OCI-LY1 (cell line): ENCODE data around the gene ST6GALNAC5.

Experiments used
- H2AFZ ChIP-seq: fragments of 200-600 bp; sonication (generic), shearing (Covaris generic); 2 replicates; pipeline ENCODE4 v1.6.0; 2014; ENCODE audit warnings: antibody characterized with exemption, mild to moderate bottlenecking, low read length
- H3F3A ChIP-seq: fragments of 200-600 bp; sonication (generic), shearing (Covaris generic); 2 replicates; pipeline ENCODE4 v1.6.0; 2014; ENCODE audit warnings: mild to moderate bottlenecking, antibody characterized with exemption, low read length, moderate library complexity; ENCODE audit not compliant: insufficient read depth
- H3K27ac ChIP-seq: fragments of 200-600 bp; sonication (generic); 2 replicates; pipeline ENCODE4 v1.5.1; 2014; ENCODE audit warnings: low read length, mixed run types, mild to moderate bottlenecking, low read depth; ENCODE audit not compliant: poor library complexity, severe bottlenecking
- H3K27me3 ChIP-seq: fragments of 200-600 bp; sonication (generic); 2 replicates; pipeline ENCODE4 v1.6.0; 2014; ENCODE audit warnings: antibody characterized with exemption, mild to moderate bottlenecking, low read length, moderate library complexity; ENCODE audit not compliant: insufficient read depth
- H3K36me3 ChIP-seq: fragments of 200-600 bp; sonication (generic); 2 replicates; pipeline ENCODE4 v1.6.1; 2014; ENCODE audit warnings: mild to moderate bottlenecking, antibody characterized with exemption, low read length, moderate library complexity, mixed read lengths; ENCODE audit not compliant: insufficient read depth
- H3K4me1 ChIP-seq: fragments of 200-600 bp; sonication (generic); 2 replicates; pipeline ENCODE4 v1.5.1; 2014; ENCODE audit warnings: mild to moderate bottlenecking, low read length, moderate library complexity; ENCODE audit not compliant: insufficient read depth, severe bottlenecking
- H3K4me2 ChIP-seq: fragments of 200-600 bp; sonication (generic), shearing (Covaris generic); 2 replicates; pipeline ENCODE4 v1.6.1; 2014; ENCODE audit warnings: low read length
- H3K4me3 ChIP-seq: fragments of 200-600 bp; sonication (generic); 2 replicates; pipeline ENCODE4 v1.5.1; 2014; ENCODE audit warnings: low read length, low read depth, mild to moderate bottlenecking, mixed read lengths; ENCODE audit not compliant: poor library complexity, severe bottlenecking
- H3K79me2 ChIP-seq: fragments of 200-600 bp; shearing (Covaris generic); 2 replicates; pipeline ENCODE4 v1.6.1; 2016; ENCODE audit warnings: mixed run types, low read length, mixed read lengths; ENCODE audit not compliant: insufficient read depth
- H3K9ac ChIP-seq: fragments of 200-600 bp; sonication (generic), shearing (Covaris generic); 2 replicates; pipeline ENCODE4 v1.6.1; 2014; ENCODE audit warnings: mild to moderate bottlenecking, low read length, mixed read lengths
- H3K9me2 ChIP-seq: fragments of 200-600 bp; sonication (generic), shearing (Covaris generic); 2 replicates; pipeline ENCODE4 v1.6.1; 2014; ENCODE audit warnings: low read depth, mild to moderate bottlenecking, low read length, mixed read lengths
- H3K9me3 ChIP-seq: fragments of 200-600 bp; shearing (Covaris generic); 2 replicates; pipeline ENCODE4 v1.6.1; 2014; ENCODE audit warnings: low read length, mixed read lengths
- H4K20me1 ChIP-seq: fragments of 200-600 bp; sonication (generic), shearing (Covaris generic); 2 replicates; pipeline ENCODE4 v1.6.0; 2016; ENCODE audit warnings: mild to moderate bottlenecking, low read length; ENCODE audit not compliant: insufficient read depth
- CTCF ChIP-seq: fragments of 200-600 bp; sonication (generic), shearing (Covaris generic); IDR thresholded peaks from 2 replicates; pipeline ENCODE4 v1.5.1; 2017; ENCODE audit warnings: mild to moderate bottlenecking, antibody characterized with exemption, low read length, moderate library complexity, mixed read lengths
- EZH2 ChIP-seq: fragments of 200-600 bp; sonication (generic), shearing (Covaris generic); IDR thresholded peaks from 2 replicates; pipeline ENCODE4 v1.8.0; 2017; ENCODE audit warnings: borderline replicate concordance, mixed run types, mild to moderate bottlenecking, antibody characterized with exemption, low read length, moderate library complexity, mixed read lengths

ST6GALNAC5 gene

GRCh38 chr1:76892675-76893074 is 25.4 kb downstream of the ST6GALNAC5 start:
- H3K9me3 ChIP-seq: no peaks in the 10 kb centered on the region
- H3K36me3 ChIP-seq: no peaks in the 10 kb centered on the region
- no peaks in the 10 kb centered on the region for H4K20me1 ChIP-seq
- H3K4me3 ChIP-seq: no peak overlapping the region
- no peak overlapping the region for H3K9ac ChIP-seq
- no peak overlapping the region for H3K4me2 ChIP-seq
- no peaks in the 10 kb centered on the region for H3K9me2 ChIP-seq
- no peak overlapping the region for H2AFZ ChIP-seq
- H3K27ac ChIP-seq: no peak overlapping the region
- H3F3A ChIP-seq: no peaks in the 10 kb centered on the region
- TF ChIP-seq EZH2 (no peak), CTCF (no peak)
- no peaks in the 10 kb centered on the region for H3K79me2 ChIP-seq
- H3K27me3 ChIP-seq: no peaks in the 10 kb centered on the region
- no peaks in the 10 kb centered on the region for H3K4me1 ChIP-seq

DNA sequence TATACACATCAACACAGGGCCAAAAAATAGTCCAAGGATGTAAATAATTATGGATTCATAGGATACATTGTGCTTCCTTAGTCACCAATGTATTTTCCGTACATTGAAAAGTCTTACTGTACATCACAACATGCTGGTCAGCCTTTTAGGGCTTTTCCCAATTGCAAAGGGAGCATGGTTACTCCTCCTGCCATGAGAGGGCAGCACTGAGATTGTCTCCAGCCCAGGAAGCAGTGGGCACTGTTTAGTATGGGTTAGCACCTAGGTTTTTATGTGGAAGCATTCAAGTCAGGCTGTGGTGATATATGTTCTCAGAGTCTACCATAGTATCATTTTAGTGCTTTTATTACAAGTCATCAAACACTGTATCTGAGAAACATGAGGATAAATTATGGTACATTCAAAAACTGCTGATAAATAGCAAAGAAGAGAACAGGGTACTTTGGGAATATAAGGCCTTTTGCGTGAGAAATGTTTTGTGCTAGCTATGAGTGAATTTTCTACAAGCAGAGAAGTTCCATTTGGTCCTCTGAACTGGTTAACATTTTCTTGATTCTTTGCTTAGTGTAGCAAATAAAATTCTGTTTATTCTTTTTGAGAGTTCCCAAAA is 34.0 kb downstream of the ST6GALNAC5 start:
- no peaks in the 10 kb centered on the region for H3K79me2 ChIP-seq

DNA sequence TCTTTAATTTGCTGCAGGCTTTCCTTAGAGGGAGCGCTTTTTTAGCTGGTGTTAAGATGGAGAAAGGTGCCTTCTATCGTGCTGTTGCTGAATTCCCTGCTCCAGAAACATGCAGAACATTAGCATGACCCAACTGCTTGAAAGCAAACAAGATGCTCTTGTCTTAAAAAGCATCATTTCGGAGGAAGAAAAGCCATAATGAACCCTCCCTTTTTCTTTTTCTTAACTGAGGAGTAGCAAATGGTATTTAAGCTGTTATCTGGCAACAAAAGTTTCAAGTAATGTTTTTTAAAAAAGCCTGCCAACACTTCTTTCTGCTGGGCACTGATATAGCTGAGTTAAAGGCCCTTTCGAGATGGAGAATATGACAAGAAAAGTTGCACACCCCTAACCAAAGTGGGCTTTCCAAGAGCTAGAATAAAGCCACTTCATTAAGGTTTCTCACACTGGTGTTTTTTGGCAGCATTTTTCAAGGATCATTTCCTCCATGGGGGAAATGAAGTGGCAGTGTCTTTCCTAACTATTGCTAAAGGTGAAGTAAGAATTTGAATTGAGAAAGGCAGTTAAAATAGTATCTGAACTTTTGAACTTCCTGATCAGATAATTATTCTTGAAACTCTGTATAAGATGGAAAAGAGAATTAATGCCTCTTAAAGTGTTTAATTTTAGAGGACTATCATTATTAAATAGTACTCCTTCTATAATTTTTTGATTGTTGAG is 38.8 kb downstream of the ST6GALNAC5 start:
- Histone ChIP-seq H3K4me2 (no peak overlapping the region), H2AFZ (no peak overlapping the region), H3K79me2 (no peaks in the 10 kb centered on the region), H3K27ac (no peak overlapping the region), H3K9me2 (no peaks in the 10 kb centered on the region), H3F3A (no peaks in the 10 kb centered on the region), H4K20me1 (no peaks in the 10 kb centered on the region), H3K9ac (no peak overlapping the region), H3K36me3 (no peaks in the 10 kb centered on the region), H3K4me3 (no peak overlapping the region), H3K4me1 (no peaks in the 10 kb centered on the region), H3K27me3 (no peaks in the 10 kb centered on the region), H3K9me3 (no peaks in the 10 kb centered on the region)
- no peak for TF ChIP-seq CTCF
- no peak for TF ChIP-seq EZH2

More for the DNA sequence above, 34.0 kb downstream of the ST6GALNAC5 start:
- peak; percentile 84 for TF ChIP-seq CTCF
- TF ChIP-seq EZH2: no peak
- no peaks in the 10 kb centered on the region for H3F3A ChIP-seq
- no peaks in the 10 kb centered on the region for H3K4me1 ChIP-seq
- H3K36me3 ChIP-seq: no peaks in the 10 kb centered on the region
- no peaks in the 10 kb centered on the region for H3K27me3 ChIP-seq
- H3K9me3 ChIP-seq: no peaks in the 10 kb centered on the region
- H3K27ac ChIP-seq: no peak overlapping the region
- no peaks in the 10 kb centered on the region for H3K9me2 ChIP-seq
- no peak overlapping the region for H3K4me3 ChIP-seq
- no peak overlapping the region for H2AFZ ChIP-seq
- H3K4me2 ChIP-seq: no peak overlapping the region
- no peaks in the 10 kb centered on the region for H4K20me1 ChIP-seq
- no peak overlapping the region for H3K9ac ChIP-seq
